HepG2 (cell line): ENCODE results near the gene PIEZO1. TPM values are rescaled to one million over a fixed set of nuclear protein-coding genes. Genes with fewer than 3 reads are reported as not detected.

Experiments used
- ATAC-seq: fragments of 200-7000 bp; cut with Tn5 transposase; 3 replicates; pipeline ENCODE4 v1.9.1; 2020; ENCODE audit warnings: mild to moderate bottlenecking, moderate library complexity
- BruUV-seq: library from RNA; stranded (reverse); fragments of 400-500 nt; replicated peaks from 2 replicates; lab custom pipeline; 2021; lab: Mats Ljungman, UMichigan
- CTCF ChIA-PET: fragments of 300-600 bp; formaldehyde crosslinking; extraction: SDS; loops from one replicate; lab custom pipeline; 2021; ENCODE audit warnings: low total read pairs, inconsistent platforms, low intra/inter-chr PET ratio; lab: Yijun Ruan, JAX
- POLR2A ChIA-PET: fragments of 350-600 bp; sonication (Branson Sonifier 250); formaldehyde crosslinking; loops from one replicate; lab custom pipeline; 2020; ENCODE audit warnings: antibody characterized with exemption, inconsistent platforms; lab: Yijun Ruan, JAX
- DNase-seq: peaks from one replicate; pipeline ENCODE4 v3.0.0-alpha.2; 2015; ENCODE audit warnings: low spot score
- FAIRE-seq: peaks from 3 replicates; lab custom pipeline; 2011; peaks lifted over from hg19 to GRCh38; lab: Jason Lieb, UNC
- H2AFZ ChIP-seq: one replicate; pipeline ENCODE4 v1.6.1; 2011; ENCODE audit warnings: low read length, inconsistent platforms
- H3K27ac ChIP-seq: fragments of 300-600 bp; 3 replicates; pipeline ENCODE4 v1.8.0; 2011; ENCODE audit warnings: mixed run types, mild to moderate bottlenecking, mixed read lengths, low read length, inconsistent platforms; ENCODE audit not compliant: insufficient read depth; ENCODE audit errors: extremely low read length
- H3K27me3 ChIP-seq, 2 experiments: fragments of 200-600 bp in 1 of 2; 2 replicates in 1 of 2; 3 replicates in 1 of 2; pipeline versions ENCODE4 v1.6.0 to v1.8.0; 2011; ENCODE audit warnings: low read length in 2 of 2, mild to moderate bottlenecking in 2 of 2, moderate library complexity in 2 of 2, inconsistent platforms in 1 of 2; ENCODE audit not compliant: insufficient read depth in 2 of 2, control insufficient read depth in 1 of 2
- H3K36me3 ChIP-seq, 2 experiments: fragments of 200-600 bp in 1 of 2; replicated peaks in 1 of 2; 2 replicates in 1 of 2; 3 replicates in 1 of 2; pipeline versions ENCODE4 v1.5.1 to v1.8.0; 2011; ENCODE audit warnings: low read length in 2 of 2, inconsistent platforms in 1 of 2; ENCODE audit not compliant: insufficient read depth in 2 of 2, control insufficient read depth in 1 of 2
- H3K4me1 ChIP-seq: 2 replicates; pipeline ENCODE4 v1.5.1; 2012; ENCODE audit warnings: low read length, inconsistent platforms; ENCODE audit not compliant: insufficient read depth
- H3K4me2 ChIP-seq: 2 replicates; pipeline ENCODE4 v1.6.0; 2011; ENCODE audit warnings: low read depth, low read length, inconsistent platforms
- H3K4me3 ChIP-seq, 3 experiments: fragments of 200-600 bp in 1 of 3; sonication (generic), shearing (Covaris generic) in 1 of 3; replicated peaks in 1 of 3; 2 replicates each; pipeline ENCODE4 v1.5.1; 2011 to 2016; ENCODE audit warnings: low read length in 3 of 3, inconsistent platforms in 2 of 3, low read depth in 2 of 3, mild to moderate bottlenecking in 2 of 3, control low read depth in 1 of 3, mixed read lengths in 1 of 3; ENCODE audit not compliant: insufficient read depth in 1 of 3
- H3K79me2 ChIP-seq: one replicate; pipeline ENCODE4 v1.6.1; 2011; ENCODE audit warnings: low read length, inconsistent platforms; ENCODE audit not compliant: insufficient read depth
- H3K9ac ChIP-seq: 2 replicates; pipeline ENCODE4 v1.6.0; 2011; ENCODE audit warnings: mild to moderate bottlenecking, low read depth, low read length, inconsistent platforms; ENCODE audit not compliant: insufficient read depth
- H3K9me3 ChIP-seq: 2 replicates; pipeline ENCODE4 v1.5.1; 2012; ENCODE audit warnings: mild to moderate bottlenecking, low read length
- H4K20me1 ChIP-seq: 2 replicates; pipeline ENCODE4 v1.6.0; 2011; ENCODE audit warnings: inconsistent platforms, mild to moderate bottlenecking, low read length, moderate library complexity; ENCODE audit not compliant: insufficient read depth
- AGO2 ChIP-seq: fragments of 200-400 bp; formaldehyde crosslinking; optimal IDR thresholded peaks from 2 replicates; pipeline ENCODE3; 2017; ENCODE audit warnings: mild to moderate bottlenecking, low read depth, low read length, moderate library complexity
- ARID4A ChIP-seq: sonication (generic); formaldehyde crosslinking; IDR thresholded peaks from 2 replicates; pipeline ENCODE4 v1.5.0; 2020; ENCODE audit warnings: mild to moderate bottlenecking, missing genetic modification reagents, borderline replicate concordance
- ATF2 ChIP-seq: sonication (generic); formaldehyde crosslinking; IDR thresholded peaks from 2 replicates; pipeline ENCODE4 v1.4.0; 2020; ENCODE audit warnings: missing genetic modification reagents
- DMTF1 ChIP-seq: sonication (generic); formaldehyde crosslinking; IDR thresholded peaks from 2 replicates; pipeline ENCODE4 v1.4.0; 2020; ENCODE audit warnings: mild to moderate bottlenecking, missing genetic modification reagents
- GMEB2 ChIP-seq: IDR thresholded peaks from 2 replicates; pipeline ENCODE4 v1.6.1; 2016; ENCODE audit warnings: missing biosample characterization, missing genetic modification reagents, low read depth
- KAT7 ChIP-seq: IDR thresholded peaks from 2 replicates; pipeline ENCODE4 v1.6.1; 2018; ENCODE audit warnings: borderline replicate concordance, missing compliant biosample characterization
- PRPF4 ChIP-seq: fragments of 200-400 bp; formaldehyde crosslinking; IDR thresholded peaks from 2 replicates; pipeline ENCODE4 v1.6.1; 2016; ENCODE audit warnings: low read length, low read depth; ENCODE audit not compliant: poor library complexity, severe bottlenecking
- SAFB2 ChIP-seq: sonication (generic); formaldehyde crosslinking; IDR thresholded peaks from 2 replicates; pipeline ENCODE4 v1.5.1; 2020; ENCODE audit warnings: missing genetic modification reagents, low read depth, mild to moderate bottlenecking, borderline replicate concordance
- SATB2 ChIP-seq: sonication (generic); formaldehyde crosslinking; IDR thresholded peaks from 2 replicates; pipeline ENCODE4 v1.5.0; 2020; ENCODE audit warnings: missing genetic modification reagents
- U2AF1 ChIP-seq: fragments of 200-400 bp; formaldehyde crosslinking; optimal IDR thresholded peaks from 2 replicates; pipeline ENCODE3; 2017; ENCODE audit warnings: mild to moderate bottlenecking, low read depth, low read length
- XRCC5 ChIP-seq: fragments of 200-400 bp; formaldehyde crosslinking; optimal IDR thresholded peaks from 2 replicates; pipeline ENCODE3; 2017; ENCODE audit warnings: mild to moderate bottlenecking, low read length
- ZKSCAN8 ChIP-seq: IDR thresholded peaks from 2 replicates; pipeline ENCODE4 v1.6.1; 2016; ENCODE audit warnings: borderline replicate concordance, missing genetic modification reagents, missing compliant biosample characterization
- ZNF354B ChIP-seq: sonication (generic); formaldehyde crosslinking; IDR thresholded peaks from 2 replicates; pipeline ENCODE4 v1.8.0; 2022; ENCODE audit warnings: mild to moderate bottlenecking, missing genetic modification reagents
- ZNF530 ChIP-seq: sonication (generic); formaldehyde crosslinking; IDR thresholded peaks from 2 replicates; pipeline ENCODE4 v1.5.0; 2020; ENCODE audit warnings: low read depth, mild to moderate bottlenecking, missing genetic modification reagents
- ZNF543 ChIP-seq: sonication (generic); formaldehyde crosslinking; IDR thresholded peaks from 2 replicates; pipeline ENCODE4 v1.4.0; 2020; ENCODE audit warnings: mild to moderate bottlenecking, missing genetic modification reagents
- WGBS: methylation state at CpG from one replicate; pipeline ENCODE4 v1.1.6; 2017; ENCODE audit warnings: low lambda C conversion rate; 5-methylcytosine and 5-hydroxymethylcytosine counted together
- in situ Hi-C: cut with HindIII; loops from 2 replicates; pipeline ENCODE4 v1.10.0; 2017; ENCODE audit warnings: low pct_unique_long_range_greater_than_20kb; ENCODE audit not compliant: extremely low pct_ligation_motif_present
- intact Hi-C: fragments of 100-400 bp; cut with micrococcal nuclease; formaldehyde crosslinking; loops from one replicate; pipeline ENCODE4 v1.10.0; 2022; ENCODE audit not compliant: unreplicated experiment
- polyA plus RNA-seq, 8 experiments: library from polyadenylated mRNA; depleted of rRNA in 3 of 8; stranded (reverse) in 7 of 8; unstranded in 1 of 8; fragments of >200 nt; fragmentation: Illumina TruSeq in 4 of 8; extraction: Trizol in 4 of 8; gene quantifications; 2 replicates each; pipeline versions ENCODE4 v1.2.1 to v1.2.3, GENCODE V29; 2011 to 2016; ENCODE audit warnings: low read depth in 4 of 8, missing spikeins in 1 of 8, mixed read lengths in 1 of 8; ENCODE audit not compliant: insufficient read depth in 1 of 8
- total RNA-seq, 5 experiments: library from RNA; depleted of rRNA; stranded (reverse); fragments of >200 nt; fragmentation: Illumina TruSeq; extraction: Trizol; gene quantifications; 2 replicates each; pipeline ENCODE4 v1.2.3, GENCODE V29; 2016; ENCODE audit warnings: low read depth in 1 of 5

The PIEZO1 gene
- total and polyA plus RNA-seq, 2 of the 13 experiments (the other 11 are each of a cell fraction or from before 2014, with no cell fraction given) = 67.9 to 85.0 TPM

- CTCF ChIA-PET = no interaction called here
- Histone ChIP-seq H3K79me2 (peaks cover 35% of the 10 kb centered on the region), H3K4me1 (peaks cover 41% of the 10 kb centered on the region), H3K4me3 (no peak overlapping the region), H2AFZ (no peak overlapping the region), H3K27me3 (no peaks in the 10 kb centered on the region), H3K36me3 (peaks cover 15 to 43% of the 10 kb centered on the region in 2 experiments), H3K9ac (no peak overlapping the region), H3K27ac (no peak overlapping the region), H3K4me2 (no peak overlapping the region), H4K20me1 (peaks cover 14% of the 10 kb centered on the region; the same call in 1 of the 2 replicates), H3K9me3 (no peaks in the 10 kb centered on the region)
- intact Hi-C loops = no loop called here
- no peak for FAIRE-seq
- in situ Hi-C loops = no loop called here
- no peak for ATAC-seq
- 97% methylated on average over 20 of the region's 24 CpGs for WGBS
- no TSS peak for BruUV-seq
- no peak for DNase-seq
- POLR2A ChIA-PET = interaction anchor here (1.4 kb wide), 1 partner anchor 48 kb away, joined by 4 read pairs; no protein-coding TSS in a partner anchor
- TF ChIP-seq ATF2 (CRISPR knock-in tag) (no peak), PRPF4 (no peak), KAT7 (CRISPR knock-in tag) (no peak), AGO2 (peak; percentile 96), ZNF354B (CRISPR knock-in tag) (0 out of 2 replicates have a peak, but pooled peaks have one; percentile 48), SATB2 (CRISPR knock-in tag) (no peak), ZNF543 (no peak), SAFB2 (CRISPR knock-in tag) (no peak), ZKSCAN8 (no peak), XRCC5 (no peak), DMTF1 (CRISPR knock-in tag) (no peak), ARID4A (CRISPR knock-in tag) (peak; percentile 34; the same call in 1 of the 2 replicates), GMEB2 (CRISPR knock-in tag) (no peak), ZNF530 (no peak), U2AF1 (no peak)
Observed at GRCh38 chr16:88807142-88807625, 22.2 kb upstream of the PIEZO1 start.
